Large intestine (tissue), 3 donors: ENCODE measurements around the gene ZEB2. TPM values are rescaled to one million over a fixed set of nuclear protein-coding genes. Genes with fewer than 3 reads are reported as not detected.
A peak's percentile ranks its signal among the peaks of the same experiment; 100 is the strongest.

Experiments used
- DNase-seq, 2 donors: peaks; one replicate each; pipeline versions ENCODE4 v3.0.0 to v3.0.0-alpha.2; 2013
- H3K27ac ChIP-seq: one replicate; pipeline ENCODE4 v1.5.1; 2013; ENCODE audit warnings: low read length
- H3K27me3 ChIP-seq: 2 replicates; pipeline ENCODE4 v1.6.1; 2013; ENCODE audit warnings: low read length; ENCODE audit not compliant: control insufficient read depth, insufficient read depth
- H3K36me3 ChIP-seq: 2 replicates; pipeline ENCODE4 v1.6.1; 2013; ENCODE audit warnings: low read length; ENCODE audit not compliant: control insufficient read depth, insufficient read depth
- H3K4me1 ChIP-seq: one replicate; pipeline ENCODE4 v1.6.1; 2013; ENCODE audit warnings: low read length; ENCODE audit not compliant: control insufficient read depth, insufficient read depth
- H3K4me3 ChIP-seq: one replicate; pipeline ENCODE4 v1.5.1; 2013; ENCODE audit warnings: low read length
- H3K9me3 ChIP-seq: one replicate; pipeline ENCODE4 v1.6.1; 2013; ENCODE audit warnings: mild to moderate bottlenecking, low read depth, low read length, moderate library complexity; ENCODE audit not compliant: control insufficient read depth
- WGBS: methylation state at CpG from one replicate; pipeline ENCODE4 v1.1.5; 2013; ENCODE audit warnings: low lambda C conversion rate; ENCODE audit not compliant: insufficient coverage; 5-methylcytosine and 5-hydroxymethylcytosine counted together
- polyA plus RNA-seq: library from polyadenylated mRNA; unstranded; fragments of 120-200 nt; gene quantifications from one replicate; pipeline ENCODE4 v1.2.1, GENCODE V29; 2013

The ZEB2 gene
- polyA plus RNA-seq, 1 donor = 32.8 TPM

GRCh38 chr2:144508172-144508851 is 11.6 kb downstream of the ZEB2 start:
- no peak for DNase-seq
- Histone ChIP-seq H3K9me3 (no peaks in the 10 kb centered on the region), H3K27ac (peak overlapping the region; percentile 5), H3K4me1 (no peaks in the 10 kb centered on the region), H3K36me3 (peaks cover 3% of the 10 kb centered on the region), H3K4me3 (no peak overlapping the region), H3K27me3 (peaks cover 73% of the 10 kb centered on the region)
- WGBS = 29% methylated on average over 1 of the region's 15 CpGs

- WGBS = 29% methylated on average over 4 of the region's 5 CpGs
- H3K36me3 ChIP-seq = no peaks in the 10 kb centered on the region
- DNase-seq = no peak
- H3K9me3 ChIP-seq = no peaks in the 10 kb centered on the region
- no peak overlapping the region for H3K4me3 ChIP-seq
- H3K27ac ChIP-seq = peak overlapping the region; percentile 6
- H3K4me1 ChIP-seq = no peaks in the 10 kb centered on the region
- peaks cover 71% of the 10 kb centered on the region for H3K27me3 ChIP-seq
These were observed 12.3 kb downstream of the ZEB2 start for GRCh38 chr2:144507441-144508171.

GRCh38 chr2:144505245-144505831 is 14.6 kb downstream of the ZEB2 start:
- H3K27ac ChIP-seq = no peak overlapping the region
- no peaks in the 10 kb centered on the region for H3K36me3 ChIP-seq
- DNase-seq = no peak
- no peaks in the 10 kb centered on the region for H3K4me1 ChIP-seq
- H3K9me3 ChIP-seq = no peaks in the 10 kb centered on the region
- H3K27me3 ChIP-seq = peaks cover 65% of the 10 kb centered on the region
- WGBS = 33% methylated on average over 1 of the region's 2 CpGs
- H3K4me3 ChIP-seq = no peak overlapping the region

GRCh38 chr2:144504218-144504641 is 15.7 kb downstream of the ZEB2 start:
- Histone ChIP-seq H3K9me3 (no peaks in the 10 kb centered on the region), H3K4me3 (no peak overlapping the region), H3K4me1 (no peaks in the 10 kb centered on the region), H3K27ac (no peak overlapping the region), H3K27me3 (peaks cover 59% of the 10 kb centered on the region), H3K36me3 (no peaks in the 10 kb centered on the region)
- WGBS = 38% methylated on average over 4 of the region's 6 CpGs
- no peak for DNase-seq

- peaks cover 50% of the 10 kb centered on the region for H3K27me3 ChIP-seq
- no peak overlapping the region for H3K27ac ChIP-seq
- WGBS = 40% methylated on average over 1 of the region's 5 CpGs
- no peaks in the 10 kb centered on the region for H3K9me3 ChIP-seq
- DNase-seq = no peak
- H3K36me3 ChIP-seq = no peaks in the 10 kb centered on the region
- no peaks in the 10 kb centered on the region for H3K4me1 ChIP-seq
- H3K4me3 ChIP-seq = no peak overlapping the region
These were observed 16.7 kb downstream of the ZEB2 start for GRCh38 chr2:144503242-144503641.

GRCh38 chr2:144502369-144502768 is 17.6 kb downstream of the ZEB2 start:
- no peak overlapping the region for H3K27ac ChIP-seq
- no peaks in the 10 kb centered on the region for H3K36me3 ChIP-seq
- 25% methylated on average over 1 of the region's 7 CpGs for WGBS
- no peaks in the 10 kb centered on the region for H3K4me1 ChIP-seq
- H3K4me3 ChIP-seq = no peak overlapping the region
- no peak for DNase-seq
- H3K9me3 ChIP-seq = no peaks in the 10 kb centered on the region
- peaks cover 43% of the 10 kb centered on the region for H3K27me3 ChIP-seq

GRCh38 chr2:144501627-144502026 is 18.3 kb downstream of the ZEB2 start:
- H3K4me3 ChIP-seq = no peak overlapping the region
- H3K9me3 ChIP-seq = no peaks in the 10 kb centered on the region
- no peak for DNase-seq
- peaks cover 41% of the 10 kb centered on the region for H3K27me3 ChIP-seq
- no peaks in the 10 kb centered on the region for H3K36me3 ChIP-seq
- 100% methylated on average over 1 of the region's 1 CpG for WGBS
- no peak overlapping the region for H3K27ac ChIP-seq
- H3K4me1 ChIP-seq = no peaks in the 10 kb centered on the region

GRCh38 chr2:144501118-144501517 is 18.8 kb downstream of the ZEB2 start:
- no peak for DNase-seq
- Histone ChIP-seq H3K27me3 (peaks cover 39% of the 10 kb centered on the region), H3K27ac (no peak overlapping the region), H3K9me3 (no peaks in the 10 kb centered on the region), H3K4me1 (no peaks in the 10 kb centered on the region), H3K4me3 (no peak overlapping the region), H3K36me3 (no peaks in the 10 kb centered on the region)
- 75% methylated on average over 1 of the region's 3 CpGs for WGBS

- Histone ChIP-seq H3K27ac (no peak overlapping the region), H3K36me3 (no peaks in the 10 kb centered on the region), H3K4me3 (no peak overlapping the region), H3K4me1 (no peaks in the 10 kb centered on the region), H3K27me3 (peaks cover 42% of the 10 kb centered on the region), H3K9me3 (no peaks in the 10 kb centered on the region)
- DNase-seq = no peak
- WGBS = 100% methylated on average over 2 of the region's 2 CpGs
These were observed 19.4 kb downstream of the ZEB2 start for GRCh38 chr2:144500563-144500962.

GRCh38 chr2:144498277-144498676 is 21.6 kb downstream of the ZEB2 start:
- H3K27ac ChIP-seq = no peak overlapping the region
- H3K4me1 ChIP-seq = no peaks in the 10 kb centered on the region
- no CpG with 5 or more reads among the region's 7 CpGs for WGBS
- no peak overlapping the region for H3K4me3 ChIP-seq
- no peaks in the 10 kb centered on the region for H3K36me3 ChIP-seq
- no peaks in the 10 kb centered on the region for H3K9me3 ChIP-seq
- H3K27me3 ChIP-seq = peaks cover 32% of the 10 kb centered on the region
- DNase-seq = no peak
